ENCODE measurements around the gene GALR2.

GRCh38 chr17:76079535-76079955, 5.0 kb downstream of the GALR2 start:
- no peak for TF ChIP-seq CTCF (IDR thresholded peaks at IDR 0.05 in 2 of 3, conservative IDR thresholded peaks at IDR 0.05 in 1 of 3; ENCODE audit: insufficient read depth in 2 of 3, low read depth in 1 of 3, low read length in 3 of 3)
- no peak for TF ChIP-seq KLF16 (IDR thresholded peaks at IDR 0.05)
- no peak for TF ChIP-seq RCOR1 (IDR thresholded peaks at IDR 0.05; ENCODE audit: borderline replicate concordance in 1 of 2, low read depth in 2 of 2, low read length in 2 of 2)
- no peak for TF ChIP-seq ZBTB43 (CRISPR knock-in tag; IDR thresholded peaks at IDR 0.05)
- TF ChIP-seq ARID1B (IDR thresholded peaks at IDR 0.05) = no peak
- no peak for TF ChIP-seq TARDBP (IDR thresholded peaks at IDR 0.05)
- TF ChIP-seq CREBBP (IDR thresholded peaks at IDR 0.05; ENCODE audit: low read depth, low read length) = no peak

All from K562 (cell line).